ENCODE results near the gene MSMB.
"Not testable (repeated sequence)": the region's sequence is repeated elsewhere in the genome, so short reads cannot be mapped to it uniquely, and the experiment has no call there.

MSMB gene

DNA sequence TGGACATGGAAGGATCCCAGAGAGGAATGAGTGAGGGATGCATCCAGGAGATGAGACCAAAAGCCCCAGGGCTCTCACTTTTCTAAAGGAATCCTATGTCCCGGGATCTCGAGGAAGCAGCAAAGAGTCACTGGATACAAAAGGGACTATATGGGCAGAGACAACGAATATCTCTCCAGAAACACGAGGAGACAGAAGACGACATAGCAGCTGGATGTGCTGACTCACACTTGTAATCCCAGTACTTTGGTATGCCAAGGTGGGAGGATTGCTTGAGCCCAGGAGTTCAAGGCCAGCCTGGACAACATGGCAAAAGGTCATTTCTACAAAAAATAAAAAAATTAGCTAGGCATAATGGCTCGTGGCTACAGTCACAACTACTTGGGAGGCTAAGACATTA is 24.7 kb upstream of the MSMB start:
- no peak for DNase-seq

DNA sequence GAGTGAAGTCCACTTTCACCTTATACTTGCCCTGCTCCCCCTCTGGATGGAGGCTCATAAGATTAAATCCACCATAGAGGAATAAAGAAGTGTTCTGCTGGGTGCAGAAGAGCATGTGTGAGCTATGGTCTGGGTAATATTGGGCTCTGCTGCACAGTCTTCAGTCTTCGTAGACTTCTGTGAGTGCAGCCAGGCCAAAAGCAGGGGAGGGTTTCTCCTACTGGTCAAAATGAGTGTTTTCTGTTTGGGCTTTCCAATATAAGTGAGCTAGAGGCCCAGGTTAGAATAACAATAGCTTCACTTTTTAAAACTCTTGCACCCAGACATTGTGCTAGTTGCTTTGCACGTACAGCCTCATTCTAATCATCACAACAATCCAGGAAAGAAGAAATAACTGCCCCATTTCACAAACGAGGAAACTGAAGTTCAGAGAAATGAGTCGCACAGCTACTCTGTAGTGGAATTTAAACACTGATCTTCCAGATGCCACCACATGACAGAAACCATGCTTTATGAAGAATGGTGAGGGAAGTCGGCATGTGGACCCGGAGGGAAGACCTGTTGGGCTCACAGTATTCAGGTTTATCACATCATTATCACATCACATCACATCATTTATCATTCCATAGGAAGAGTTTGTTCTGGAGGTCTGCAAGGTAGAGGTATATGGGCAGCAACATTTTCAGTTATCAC is 23.8 kb upstream of the MSMB start:
- DNase-seq: no peak

DNA sequence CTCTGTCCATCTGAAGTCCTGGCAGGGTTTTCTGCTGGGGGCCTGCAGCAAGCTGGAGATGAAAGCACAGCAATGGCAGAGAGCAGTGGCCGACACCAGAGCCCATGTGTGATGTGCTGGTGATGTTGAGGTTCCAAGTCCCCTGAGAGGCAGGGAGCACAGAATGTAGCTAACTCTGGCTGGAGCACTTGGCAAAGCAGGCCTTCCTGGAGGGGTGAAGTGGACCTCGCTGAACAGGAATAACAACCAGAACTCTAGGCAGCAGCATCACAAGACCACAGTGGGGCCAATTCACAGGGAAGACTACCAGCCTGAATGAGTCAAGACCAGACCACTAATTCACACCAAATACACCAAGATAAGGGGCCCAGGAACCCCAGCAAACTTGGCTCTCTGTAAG is 22.8 kb upstream of the MSMB start:
- no peak for DNase-seq

DNA sequence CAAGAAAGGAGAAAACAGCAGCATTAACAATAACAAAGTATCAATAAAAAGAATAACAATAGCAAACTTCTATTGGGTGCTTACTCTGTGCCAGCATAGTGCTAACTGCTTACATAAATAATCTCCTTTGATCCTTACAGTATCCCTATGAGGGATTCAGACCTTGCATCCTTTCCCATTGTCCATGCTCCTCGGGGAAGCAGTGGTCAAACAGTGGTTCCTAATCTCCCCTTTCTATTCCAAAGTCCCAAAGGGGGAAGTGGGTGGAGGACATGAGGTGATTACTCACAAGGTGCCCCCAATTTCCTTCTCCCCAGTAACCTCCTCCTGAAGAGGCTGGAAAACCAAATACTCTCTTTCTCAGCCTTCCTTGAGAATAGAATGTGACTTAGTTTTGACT is 22.0 kb upstream of the MSMB start:
- no peak for DNase-seq

DNA sequence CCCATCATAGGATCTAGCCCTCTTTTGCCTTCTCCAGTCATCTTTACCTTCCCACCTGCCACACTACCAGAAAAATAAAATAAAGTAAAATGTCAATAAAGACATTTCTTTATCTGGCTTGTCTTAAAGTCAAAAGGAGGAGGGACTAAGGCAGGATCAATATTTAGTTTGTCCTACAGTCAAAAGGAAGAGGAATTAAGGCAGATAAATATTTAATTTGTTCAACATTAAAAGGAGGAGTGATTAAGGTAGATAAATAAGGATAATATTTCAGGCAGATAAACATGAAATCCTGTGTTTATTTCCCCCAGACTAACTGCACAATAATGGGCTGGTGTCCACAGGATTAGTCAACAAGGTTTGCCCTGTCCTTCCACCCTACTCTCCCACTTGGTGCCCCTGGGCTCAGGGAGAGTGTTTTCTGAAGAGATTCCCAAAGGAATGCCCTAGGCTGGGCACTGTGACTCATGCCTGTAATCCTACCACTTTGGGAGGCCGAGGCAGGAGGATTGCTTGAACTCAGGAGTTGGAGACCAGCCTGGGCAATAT is 18.3 kb upstream of the MSMB start:
- no peak for DNase-seq

DNA sequence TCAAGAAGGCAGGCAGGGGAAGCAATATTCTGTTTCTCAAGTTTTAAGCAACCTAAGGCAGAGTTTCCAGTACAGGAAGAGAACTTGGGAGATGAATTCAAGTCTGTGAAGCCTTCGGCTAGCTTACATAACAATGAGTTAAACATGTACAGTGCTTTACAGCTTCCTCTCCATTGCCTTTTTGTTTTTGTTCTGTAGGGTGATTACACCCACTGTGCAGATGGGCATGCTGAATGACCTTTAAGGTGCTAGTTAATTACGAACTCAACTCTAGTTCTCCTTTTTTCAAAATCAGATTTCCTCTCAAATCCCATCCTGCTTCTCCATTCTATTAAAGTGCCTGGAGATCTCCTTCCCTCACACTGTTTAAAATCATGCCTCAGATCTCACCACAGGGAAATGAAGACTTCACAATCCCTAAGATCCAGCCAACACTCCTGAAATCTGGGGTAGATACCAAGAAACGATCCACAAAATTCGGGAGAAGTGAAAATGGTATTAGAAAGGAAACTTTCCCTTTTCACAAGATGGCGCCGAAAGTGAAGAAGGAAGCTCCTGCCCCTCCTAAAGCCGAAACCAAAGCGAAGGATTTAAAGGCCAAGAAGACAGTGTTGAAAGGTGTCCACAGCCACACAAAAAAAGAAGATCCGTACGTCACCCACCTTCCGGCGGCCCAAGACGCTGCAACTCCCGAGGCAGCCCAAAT is 16.8 kb upstream of the MSMB start:
- no peak for DNase-seq

DNA sequence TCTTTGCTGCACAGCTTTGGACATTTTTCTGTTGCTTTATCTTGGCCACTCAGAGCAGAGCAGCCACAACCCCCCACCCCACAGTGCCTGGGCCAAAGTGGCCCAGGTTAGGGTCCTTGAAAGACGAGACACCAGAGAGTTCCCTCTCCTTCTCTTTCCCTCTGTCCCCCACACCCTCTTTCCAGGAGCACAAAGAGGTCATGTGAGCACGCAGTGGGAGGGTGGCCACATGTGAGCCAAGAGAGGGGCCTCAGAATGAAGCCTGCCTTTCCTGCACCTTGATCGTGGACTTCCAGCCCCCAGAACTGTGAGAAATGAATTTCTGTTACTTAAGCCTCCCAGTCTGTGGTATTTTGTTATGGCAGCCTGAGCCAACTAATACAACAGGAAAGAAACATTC is 14.6 kb upstream of the MSMB start:
- no peak for DNase-seq

DNA sequence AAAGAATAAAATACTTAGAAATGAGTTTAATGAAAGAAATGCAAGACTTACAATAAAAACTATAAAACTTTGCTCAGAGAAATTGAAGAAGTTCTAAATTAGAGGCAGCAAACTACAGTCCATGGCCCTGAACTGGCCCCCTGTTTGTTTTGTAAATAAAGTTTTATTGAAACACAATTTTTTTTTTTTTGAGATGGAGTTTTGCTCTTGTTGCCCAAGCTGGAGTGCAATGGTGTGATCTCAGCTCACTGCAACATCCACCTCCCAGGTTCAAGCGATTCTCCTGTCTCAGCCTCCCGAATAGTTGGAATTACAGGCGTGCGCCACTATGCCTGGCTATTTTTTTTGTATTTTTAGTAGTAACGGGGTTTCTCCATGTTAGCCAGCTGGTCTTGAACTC is 11.9 kb upstream of the MSMB start:
- not testable (repeated sequence) for DNase-seq

DNA sequence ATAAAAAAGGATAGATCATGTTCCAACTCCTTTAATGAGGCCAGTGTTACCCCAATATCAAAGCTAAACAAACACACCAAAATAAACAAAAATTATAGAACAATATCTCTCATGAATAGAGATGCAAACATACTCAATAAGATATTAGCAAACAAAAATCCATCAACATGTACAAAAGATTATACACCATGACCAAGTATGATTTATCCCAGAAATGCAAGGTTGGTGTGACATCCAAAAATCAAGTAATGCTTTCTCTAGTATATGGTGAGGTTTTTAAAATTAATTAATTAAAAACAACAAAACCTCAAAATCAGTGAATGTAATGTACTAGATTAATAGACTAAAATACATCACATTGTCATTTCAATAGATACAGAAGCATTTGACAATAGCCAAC is 11.0 kb upstream of the MSMB start:
- DNase-seq: no peak

DNA sequence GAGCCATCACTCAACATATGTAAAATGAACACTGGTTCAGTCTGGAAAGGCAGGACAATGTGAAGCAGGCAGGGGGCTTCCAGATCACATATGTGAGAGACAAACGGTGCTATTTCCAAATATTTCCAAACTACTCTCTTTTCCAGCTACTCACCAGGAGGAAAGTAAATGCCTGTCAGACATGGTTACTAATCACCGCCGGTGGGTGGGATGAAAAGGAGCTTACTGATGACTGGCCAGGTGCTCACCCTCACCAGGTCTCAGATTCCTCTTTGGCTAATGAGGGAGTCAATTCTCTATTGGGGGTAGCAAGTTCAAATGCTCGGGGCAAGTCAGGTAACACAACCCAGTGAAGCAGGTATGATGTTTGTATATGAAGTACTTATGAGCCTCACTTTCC is 9.7 kb upstream of the MSMB start:
- DNase-seq: no peak

DNA sequence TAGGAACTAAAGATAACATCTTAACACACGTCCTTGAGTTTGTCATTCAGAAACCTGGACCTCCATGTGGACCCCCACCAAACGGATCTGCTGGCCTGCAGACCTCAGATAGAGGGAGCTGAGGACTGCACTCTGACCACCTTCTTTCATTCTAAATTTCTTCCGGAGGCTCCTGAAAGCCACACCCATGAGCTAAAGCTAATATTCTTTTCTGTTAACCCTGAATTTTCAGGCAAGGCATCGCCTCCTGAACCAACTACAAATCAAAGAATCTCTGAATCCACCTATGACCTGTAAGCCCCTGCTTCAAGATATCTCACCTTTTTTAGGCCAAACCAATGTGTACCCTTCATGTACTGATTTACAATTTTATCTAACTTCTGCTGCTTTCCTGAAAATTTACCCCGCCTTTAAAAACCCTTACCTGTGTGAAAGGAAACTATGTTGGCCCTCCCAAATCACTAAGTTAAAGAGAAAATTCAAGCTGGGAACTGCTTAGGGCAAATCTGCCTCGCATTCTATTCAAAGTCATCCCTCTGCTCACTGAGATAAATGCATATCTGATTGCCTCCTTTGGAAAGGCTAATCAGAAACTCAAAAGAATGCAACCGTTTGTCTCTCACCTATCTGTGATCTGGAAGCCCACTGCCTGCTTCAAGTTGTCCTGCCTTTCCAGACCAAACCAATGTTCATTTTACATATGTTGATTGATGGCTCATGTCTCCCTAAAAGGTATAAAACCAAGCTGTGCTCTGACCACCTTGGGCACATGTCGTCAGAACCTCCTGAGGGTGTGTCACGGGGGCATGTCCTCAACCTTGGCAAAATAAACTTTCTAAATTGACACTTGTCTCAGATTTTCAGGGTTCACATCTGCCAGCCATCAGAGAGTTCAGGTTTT is 7.7 kb upstream of the MSMB start:
- no peak for DNase-seq

DNA sequence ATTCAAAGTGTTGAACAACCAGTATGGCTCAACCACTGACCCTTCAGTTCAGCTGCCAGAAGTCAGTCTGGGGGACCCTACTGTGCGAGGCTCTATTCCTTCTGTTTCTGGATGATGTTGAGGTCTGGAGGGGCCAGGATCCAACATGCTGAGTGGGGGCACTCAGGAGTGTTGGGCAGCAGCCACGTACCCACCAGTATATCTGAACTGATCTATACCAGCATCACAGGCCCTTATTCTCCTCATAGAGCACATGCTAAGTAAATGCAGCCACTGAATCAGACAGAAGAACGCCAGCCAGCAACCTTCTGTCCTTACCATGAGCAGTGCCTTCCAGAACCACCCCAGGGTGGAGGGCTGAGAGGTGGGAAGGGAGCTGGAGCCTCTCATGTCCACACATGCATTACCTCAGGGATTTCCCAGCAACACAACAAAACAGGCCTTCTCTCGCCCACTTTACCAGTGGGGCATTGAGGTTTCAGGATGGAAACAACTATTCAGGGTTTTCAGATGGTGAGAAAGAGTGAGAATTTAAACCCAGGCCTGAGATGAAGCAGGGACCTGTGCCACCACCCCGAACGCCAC is 6.8 kb upstream of the MSMB start:
- no peak for DNase-seq

DNA sequence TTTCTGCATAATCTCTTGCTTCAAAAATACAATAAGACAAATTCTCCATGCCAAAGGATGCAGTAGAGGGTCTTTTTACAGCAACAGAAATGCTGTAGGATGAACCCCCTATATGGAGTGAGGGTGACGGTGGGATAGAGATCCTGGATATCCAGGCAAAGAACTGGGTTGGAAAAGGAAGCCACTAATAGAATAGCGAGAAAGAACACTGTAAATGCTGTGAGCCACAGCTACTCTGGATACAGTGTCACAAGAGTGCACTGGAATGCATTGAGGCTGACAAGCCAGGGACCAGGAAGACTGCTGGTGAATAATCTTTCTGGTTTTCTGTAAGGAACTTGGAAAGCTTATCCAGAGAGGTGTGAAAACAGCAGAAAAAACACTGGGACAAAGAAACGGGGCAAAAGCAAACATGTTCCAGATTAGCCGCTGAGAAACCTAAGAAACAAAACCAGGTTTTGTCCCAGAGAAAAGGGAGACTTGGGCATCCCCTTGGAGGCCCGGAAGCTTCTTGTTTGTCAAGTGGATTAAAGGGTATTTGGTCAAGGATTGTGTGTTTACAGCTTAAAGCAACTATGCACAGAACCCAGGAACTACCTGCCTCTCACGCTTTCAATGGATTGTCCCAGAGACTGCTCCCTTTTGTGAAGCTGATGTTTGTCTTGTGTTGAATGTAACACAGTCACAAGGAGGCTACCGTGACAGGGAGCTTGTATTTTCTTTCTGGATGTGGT is 6.2 kb upstream of the MSMB start:
- no peak for DNase-seq

DNA sequence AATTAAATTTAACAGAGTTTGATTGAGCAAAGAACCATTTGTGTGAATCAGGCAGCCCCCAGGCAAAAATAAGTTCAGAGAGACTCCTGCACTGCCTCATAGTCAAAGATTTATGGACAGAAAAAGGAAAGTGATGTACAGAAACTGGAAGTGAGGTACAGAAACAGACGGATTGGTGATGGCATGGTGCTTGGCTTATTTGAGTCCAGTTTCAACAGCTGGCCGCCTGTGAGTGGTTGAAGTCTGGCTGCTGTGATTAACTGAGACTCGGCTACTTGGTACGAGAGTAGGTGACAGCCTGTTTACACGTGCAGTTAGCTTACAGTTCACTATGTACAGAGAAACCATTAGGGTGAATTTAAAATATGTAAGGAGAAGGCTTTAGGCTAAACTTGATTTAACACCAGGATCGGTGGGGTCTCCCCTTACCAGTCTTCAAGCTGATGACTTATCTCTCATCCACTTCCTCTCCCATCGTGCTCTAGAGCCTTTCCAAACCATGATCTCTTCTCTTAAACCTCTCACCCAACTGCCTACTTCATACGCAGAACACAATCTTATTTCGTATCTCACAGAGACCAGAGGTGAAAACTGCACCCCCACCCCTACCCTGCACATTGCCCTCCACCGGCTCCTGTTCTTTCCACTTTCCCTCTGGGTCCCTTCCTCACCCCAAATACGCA is 5.0 kb upstream of the MSMB start:
- no peak for DNase-seq

DNA sequence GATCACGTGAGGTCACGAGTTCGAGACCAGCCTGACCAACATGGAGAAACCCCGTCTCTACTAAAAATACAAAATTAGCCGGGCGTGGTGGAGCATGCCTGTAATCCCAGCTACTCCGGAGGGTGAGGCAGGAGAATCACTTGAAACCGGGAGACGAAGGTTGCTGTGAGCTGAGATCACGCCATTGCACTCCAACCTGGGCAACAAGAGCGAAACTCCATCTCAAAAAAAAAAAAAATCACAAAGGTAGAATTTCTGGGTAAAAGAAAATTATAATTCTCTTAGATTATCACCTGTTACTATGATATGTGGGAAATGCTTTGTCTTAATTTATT is 3.4 kb upstream of the MSMB start:
- not testable (repeated sequence) for DNase-seq

DNA sequence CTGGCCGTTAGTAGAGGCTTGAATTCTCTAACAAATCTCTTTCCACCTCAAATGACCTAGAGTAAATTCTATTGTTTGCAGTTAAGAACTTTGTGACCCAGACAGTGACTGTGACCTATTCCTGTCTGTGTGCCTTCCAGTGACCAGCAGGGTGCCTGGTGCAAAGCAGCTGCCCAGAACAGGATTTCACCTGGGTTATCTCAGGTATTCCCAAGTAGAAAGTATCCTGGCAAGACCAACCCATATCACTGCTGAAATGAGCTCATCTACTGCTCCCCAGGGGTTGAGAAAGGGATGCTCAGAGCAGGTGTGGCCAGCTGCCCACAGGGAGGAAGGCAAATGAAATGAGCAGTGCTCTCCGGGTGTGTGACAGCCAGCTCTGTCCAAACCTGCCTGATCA is 2.1 kb upstream of the MSMB start:
- DNase-seq: no peak

DNA sequence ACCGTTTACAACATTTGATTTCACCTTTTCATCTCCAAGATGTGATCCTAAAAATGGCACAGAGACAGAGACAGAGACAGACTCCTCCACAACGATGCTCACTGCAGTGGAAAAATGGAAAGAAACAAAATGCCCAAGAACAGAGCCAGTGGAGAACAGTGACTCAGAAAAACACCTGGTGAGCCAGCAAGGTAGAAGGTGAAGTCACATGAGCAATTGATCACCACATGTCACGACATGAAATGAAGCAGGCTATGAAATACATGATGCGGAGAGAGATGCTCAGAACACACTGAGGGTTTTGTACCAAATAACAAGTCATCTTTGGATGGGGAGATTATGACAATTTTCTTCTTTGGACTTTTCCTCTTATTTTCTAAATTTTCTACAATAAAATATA is 3.5 kb downstream of the MSMB start:
- no peak for DNase-seq

DNA sequence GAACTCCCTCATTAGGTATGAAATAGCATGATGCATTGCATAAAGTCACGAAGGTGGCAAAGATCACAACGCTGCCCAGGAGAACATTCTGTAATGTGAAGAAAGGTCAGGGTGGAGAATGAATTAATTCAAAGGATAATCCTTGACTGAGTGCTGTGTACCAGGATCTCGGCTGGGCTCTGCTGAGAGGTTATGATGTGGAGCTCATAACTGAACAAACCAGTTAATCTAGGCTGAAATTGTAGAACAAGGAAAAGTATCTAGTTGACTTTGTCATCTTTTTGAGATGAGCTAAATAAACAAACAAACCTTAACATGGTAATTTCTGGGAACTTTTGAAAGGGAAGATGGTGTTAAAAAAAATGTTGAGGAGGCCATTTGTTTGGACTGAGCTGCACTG is 6.1 kb downstream of the MSMB start:
- no peak for DNase-seq

DNA sequence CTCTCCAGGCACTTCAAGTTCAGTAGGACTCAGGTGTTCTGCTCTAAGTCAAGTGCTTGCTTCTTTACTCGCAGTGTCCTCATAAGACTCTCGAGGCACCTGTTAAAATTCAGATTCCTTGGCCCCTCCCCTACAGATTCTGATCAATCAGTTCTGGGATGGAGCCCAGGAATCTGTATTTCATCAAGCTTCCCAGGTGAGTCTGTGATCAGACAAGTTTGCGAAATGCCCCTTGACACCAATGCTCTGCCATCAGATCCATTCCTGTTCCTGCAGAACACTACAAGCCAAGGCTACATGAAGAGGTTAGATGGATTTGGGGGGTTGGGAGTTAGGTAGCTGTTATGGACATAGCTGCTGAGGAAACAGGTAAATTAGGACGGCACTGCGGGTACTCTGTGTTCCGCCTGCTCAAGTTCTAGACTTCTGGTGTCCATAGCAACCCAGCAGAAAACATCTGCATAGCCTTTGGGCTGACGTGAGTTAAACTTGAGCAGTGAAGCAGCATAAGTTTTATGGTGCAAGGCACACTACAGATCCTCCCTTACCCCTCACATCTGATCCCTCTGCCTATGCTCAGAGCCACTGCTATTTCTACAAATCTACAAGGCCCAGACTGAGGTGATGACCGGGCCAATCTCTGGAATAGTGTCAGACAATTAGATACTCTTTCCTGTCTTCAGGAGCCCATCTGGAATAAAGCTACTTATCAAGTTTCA is 8.8 kb downstream of the MSMB start:
- DNase-seq: no peak

Measured in amygdala (tissue), 56 donors.